Activated CD8-positive, alpha-beta memory T cell treated with anti-CD3 and anti-CD28 coated beads for 1 hour (primary cell): ENCODE data around the gene TMEM52B.
"Not testable (repeated sequence)": the region's sequence is repeated elsewhere in the genome, so short reads cannot be mapped to it uniquely, and the experiment has no call there.

Source experiments
- DNase-seq, 2 donors: peaks; one replicate each; pipeline ENCODE4 v3.0.0-alpha.2; 2020; ENCODE audit warnings: low read depth in 1 of 2; ENCODE audit errors: extremely low read depth in 1 of 2

Gene TMEM52B

DNA sequence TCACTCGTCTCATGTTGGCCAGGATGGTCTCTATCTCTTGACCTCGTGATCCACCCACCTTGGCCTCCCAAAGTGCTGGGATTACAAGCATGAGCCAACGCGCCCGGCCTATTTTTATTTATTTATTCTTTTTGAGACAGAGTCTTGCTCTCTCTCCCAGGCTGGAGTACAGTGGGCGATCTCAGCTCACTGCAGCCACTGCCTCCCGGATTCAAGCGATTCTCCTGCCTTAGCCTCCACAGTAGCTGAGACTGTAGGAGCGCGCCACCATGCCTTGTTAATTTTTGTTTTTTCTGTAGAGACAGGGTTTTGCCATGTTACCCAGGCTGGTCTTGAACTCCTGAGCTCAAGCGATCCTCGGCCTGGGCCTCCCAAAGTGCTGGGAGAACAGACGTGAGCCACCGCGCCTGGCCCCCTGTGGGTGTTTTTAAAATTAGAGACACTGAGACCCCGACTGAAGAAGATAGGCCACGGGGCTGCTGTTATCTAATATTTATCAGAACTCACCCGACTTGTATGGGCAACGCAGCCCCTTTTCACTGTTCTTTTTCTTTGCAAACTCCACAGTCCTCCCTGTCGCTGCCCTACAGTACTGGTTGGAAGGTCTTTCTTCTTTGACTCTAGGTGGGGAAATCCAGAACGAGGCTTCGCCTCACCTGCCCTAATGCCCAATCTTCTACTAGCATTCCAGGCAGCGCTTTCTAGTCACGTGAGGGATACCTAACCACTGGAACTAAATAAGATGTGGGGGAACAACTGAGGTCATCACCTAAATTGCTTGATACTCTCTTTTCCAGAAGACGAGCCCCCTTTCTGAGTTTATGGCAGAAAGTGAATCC lies 32.5 kb downstream of the TMEM52B start:
- no peak for DNase-seq

DNA sequence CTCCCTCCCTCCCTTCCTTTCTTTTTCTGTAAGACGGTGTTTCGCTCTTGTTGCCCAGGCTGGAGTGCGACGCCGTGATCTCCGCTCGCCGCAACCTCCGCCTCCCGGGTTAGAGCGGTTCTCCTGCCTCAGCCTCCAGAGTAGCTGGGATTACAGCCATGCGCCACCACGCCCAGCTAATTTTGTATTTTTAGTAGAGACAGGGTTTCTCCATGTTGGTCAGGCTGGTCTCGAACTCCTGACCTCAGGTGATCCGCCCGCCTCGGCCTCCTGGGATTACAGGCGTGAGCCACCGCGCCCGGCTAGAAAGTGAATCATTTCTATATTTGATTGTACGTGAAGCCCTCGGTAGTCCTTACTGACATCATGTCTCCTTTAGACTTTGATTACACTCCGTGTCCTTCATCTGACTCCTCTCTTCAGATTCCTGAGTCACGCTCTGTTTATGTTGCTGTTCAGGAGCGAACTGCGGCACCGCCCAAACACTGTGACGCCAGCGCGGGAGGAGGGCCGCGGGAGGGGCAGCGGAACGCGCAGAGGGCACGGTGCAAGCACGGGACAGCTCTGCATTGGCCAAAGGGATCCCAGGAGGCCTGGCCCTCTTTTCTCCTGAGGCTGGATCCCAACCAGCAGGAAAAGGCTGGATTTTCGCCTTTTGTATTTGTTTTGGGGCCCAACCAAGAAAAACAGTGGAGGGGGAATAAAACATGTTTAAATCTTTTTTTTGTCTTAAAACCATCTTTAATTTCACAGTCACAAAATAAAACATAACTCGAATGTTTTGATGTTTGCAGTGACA lies 33.3 kb downstream of the TMEM52B start:
- DNase-seq: peak; percentile 75 to 81

DNA sequence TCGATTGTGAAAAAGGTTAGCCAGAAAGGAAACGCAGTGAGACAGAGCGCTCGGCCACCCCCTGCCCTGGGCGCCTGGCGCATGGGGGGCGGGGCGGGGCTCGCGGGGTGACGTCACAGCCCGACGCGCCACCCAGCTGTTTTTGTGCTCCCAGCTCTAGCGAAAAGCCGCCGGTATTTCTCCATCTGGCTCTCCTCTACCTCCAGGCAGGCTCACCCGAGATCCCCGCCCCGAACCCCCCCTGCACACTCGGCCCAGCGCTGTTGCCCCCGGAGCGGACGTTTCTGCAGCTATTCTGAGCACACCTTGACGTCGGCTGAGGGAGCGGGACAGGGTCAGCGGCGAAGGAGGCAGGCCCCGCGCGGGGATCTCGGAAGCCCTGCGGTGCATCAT lies 33.9 kb downstream of the TMEM52B start, which contains the start of gene GABARAPL1:
TSS of gene GABARAPL1 (plus strand) at position 139 of the 393 bp plus-strand sequence. CDS start at position 392, 253 bp downstream.
- DNase-seq: peak; percentile 69 to 71

GRCh38 chr12:10213168-10214135 lies 34.6 kb downstream of the TMEM52B start:
- peak; percentile 66 to 73 for DNase-seq

GRCh38 chr12:10214136-10214894 lies 35.5 kb downstream of the TMEM52B start:
- DNase-seq: no peak

GRCh38 chr12:10214895-10215267 lies 36.0 kb downstream of the TMEM52B start:
- no peak for DNase-seq

DNA sequence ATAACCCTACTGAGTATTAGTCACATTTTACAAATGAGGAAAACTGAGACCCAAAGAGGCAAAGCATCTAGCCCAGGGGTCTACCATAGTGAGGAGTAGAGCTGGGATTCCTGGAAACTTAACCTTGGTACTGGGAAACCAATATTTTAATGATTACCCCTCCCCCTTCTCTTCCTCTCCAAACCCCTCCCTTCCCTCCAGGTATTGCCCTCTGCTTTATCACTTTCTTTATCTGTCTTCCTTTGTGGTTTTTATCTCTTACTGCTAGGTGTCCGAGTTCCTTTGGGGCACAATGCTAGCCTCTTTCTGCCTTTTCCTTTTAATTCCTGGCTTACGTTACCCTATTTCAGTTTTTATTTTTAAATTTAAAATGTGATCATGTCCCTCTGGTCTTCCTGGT lies 36.6 kb downstream of the TMEM52B start:
- no peak for DNase-seq

DNA sequence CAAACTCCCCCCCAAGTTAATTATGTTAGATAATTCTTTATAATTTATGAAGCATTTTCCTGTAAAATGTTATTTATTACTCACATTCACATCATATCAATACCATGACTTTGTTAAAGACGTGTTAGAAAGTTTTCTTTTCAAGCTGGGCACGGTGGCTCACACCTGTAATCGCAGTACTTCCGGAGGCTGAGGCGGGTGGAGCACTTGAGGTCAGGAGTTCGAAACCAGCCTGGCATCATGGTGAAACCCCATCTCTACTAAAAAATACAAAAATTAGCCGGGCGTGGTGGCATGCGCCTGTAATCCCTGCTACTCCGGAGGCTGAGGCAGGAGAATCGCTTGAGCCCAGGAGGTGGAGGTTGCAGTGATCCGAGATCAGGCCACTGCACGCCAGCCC lies 37.1 kb downstream of the TMEM52B start:
- DNase-seq: not testable (repeated sequence)

- DNase-seq: no peak
These were observed 39.2 kb downstream of the TMEM52B start for GRCh38 chr12:10218021-10218420.

DNA sequence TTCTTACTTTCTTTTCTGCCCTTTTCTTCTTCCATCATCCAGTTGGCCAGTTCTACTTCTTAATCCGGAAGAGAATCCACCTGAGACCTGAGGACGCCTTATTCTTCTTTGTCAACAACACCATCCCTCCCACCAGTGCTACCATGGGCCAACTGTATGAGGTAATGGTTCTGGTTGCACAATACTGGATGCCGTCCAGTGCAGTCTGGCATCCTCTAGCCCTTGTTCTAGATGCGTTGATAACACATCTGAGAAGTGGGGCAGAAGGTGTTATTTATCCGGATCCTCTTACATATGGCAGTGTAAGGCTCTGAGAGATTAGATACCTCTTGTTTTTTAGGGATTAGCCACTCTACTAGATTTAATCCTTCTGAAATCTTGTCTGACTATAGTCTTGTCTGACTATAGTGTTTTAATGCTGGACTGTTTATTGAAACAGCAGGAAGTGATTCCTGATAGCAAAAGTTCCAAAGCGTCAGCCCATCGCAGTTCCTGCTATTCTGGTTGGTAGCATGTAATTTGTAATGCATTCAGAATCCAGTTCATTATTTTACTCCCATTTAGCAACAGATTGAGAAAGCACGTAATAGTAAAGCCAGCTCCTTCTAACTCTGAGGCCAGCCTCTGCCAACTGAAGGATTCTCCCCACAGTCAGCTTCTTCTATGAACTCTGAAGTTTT lies 41.7 kb downstream of the TMEM52B start:
- DNase-seq: no peak

DNA sequence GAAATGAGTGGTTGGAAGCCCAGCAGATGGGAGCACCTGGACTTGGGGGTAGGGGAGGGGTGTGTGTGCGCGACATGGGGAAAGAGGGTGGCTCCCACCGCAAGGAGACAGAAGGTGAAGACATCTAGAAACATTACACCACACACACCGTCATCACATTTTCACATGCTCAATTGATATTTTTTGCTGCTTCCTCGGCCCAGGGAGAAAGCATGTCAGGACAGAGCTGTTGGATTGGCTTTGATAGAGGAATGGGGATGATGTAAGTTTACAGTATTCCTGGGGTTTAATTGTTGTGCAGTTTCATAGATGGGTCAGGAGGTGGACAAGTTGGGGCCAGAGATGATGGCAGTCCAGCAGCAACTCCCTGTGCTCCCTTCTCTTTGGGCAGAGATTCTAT lies 43.0 kb downstream of the TMEM52B start:
- DNase-seq: no peak

DNA sequence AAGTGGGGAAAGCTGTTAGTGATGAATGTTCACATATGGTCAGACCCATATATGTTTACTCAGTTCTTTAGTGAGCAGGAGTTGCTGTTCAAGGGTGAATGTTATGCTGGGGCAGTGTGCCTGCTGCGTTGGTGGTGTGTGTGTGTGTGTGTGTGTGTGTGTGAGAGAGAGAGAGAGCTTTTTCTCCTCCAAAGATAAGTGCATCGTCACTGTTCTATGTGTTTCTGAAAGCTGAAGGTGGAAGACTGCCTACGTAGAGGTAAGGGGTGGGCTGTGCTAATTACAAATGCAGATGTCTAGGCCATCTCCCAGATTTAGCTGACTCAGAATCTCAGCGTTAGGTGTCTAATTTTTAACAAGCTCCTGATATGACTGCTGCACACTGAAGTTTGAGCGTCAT lies 44.4 kb downstream of the TMEM52B start:
- no peak for DNase-seq

GRCh38 chr12:10225426-10225825 lies 46.6 kb downstream of the TMEM52B start:
- not testable (repeated sequence) for DNase-seq

- no peak for DNase-seq
These were observed 47.3 kb downstream of the TMEM52B start for GRCh38 chr12:10226086-10226485.

DNA sequence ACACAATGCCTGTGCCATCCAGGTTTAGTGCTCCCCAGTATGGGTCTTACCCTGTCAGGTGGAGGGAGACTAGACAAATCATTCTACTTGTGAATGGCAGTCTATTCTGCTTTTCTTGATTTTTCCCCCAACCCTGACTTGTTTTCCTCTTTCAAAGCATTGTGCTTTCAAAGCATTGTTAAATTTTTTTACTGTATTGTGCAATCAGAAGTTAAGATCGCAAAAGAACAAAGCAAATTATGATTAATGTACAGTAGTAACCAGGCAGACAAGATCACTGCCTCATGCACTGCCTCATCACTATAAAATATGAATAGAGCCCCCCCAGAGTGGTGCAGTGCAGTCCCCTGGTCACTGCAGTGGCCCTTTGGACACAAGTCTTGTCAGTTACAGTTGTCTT lies 47.9 kb downstream of the TMEM52B start:
- DNase-seq: no peak

DNA sequence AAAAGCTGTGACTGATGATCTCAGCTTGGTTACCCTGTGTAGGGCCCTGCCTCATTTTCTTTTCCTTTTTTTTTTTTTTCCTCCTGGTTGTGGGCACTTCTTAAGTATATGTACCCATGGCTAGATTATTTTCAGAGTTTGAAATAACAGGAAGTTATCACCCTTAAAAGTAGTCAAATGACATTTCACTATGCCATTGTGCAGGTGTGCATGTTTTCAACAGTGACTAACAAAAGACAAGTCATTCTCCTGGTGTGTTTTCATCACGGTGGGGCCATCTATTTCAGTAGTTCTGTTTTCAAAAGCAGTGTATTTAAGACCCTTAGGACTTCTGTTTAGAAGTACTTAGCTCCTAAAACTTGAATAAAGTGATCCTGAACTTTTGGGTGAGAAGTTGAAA lies 48.8 kb downstream of the TMEM52B start:
- DNase-seq: no peak

- no peak for DNase-seq
These were observed 55.7 kb downstream of the TMEM52B start for GRCh38 chr12:10234562-10234961.

DNA sequence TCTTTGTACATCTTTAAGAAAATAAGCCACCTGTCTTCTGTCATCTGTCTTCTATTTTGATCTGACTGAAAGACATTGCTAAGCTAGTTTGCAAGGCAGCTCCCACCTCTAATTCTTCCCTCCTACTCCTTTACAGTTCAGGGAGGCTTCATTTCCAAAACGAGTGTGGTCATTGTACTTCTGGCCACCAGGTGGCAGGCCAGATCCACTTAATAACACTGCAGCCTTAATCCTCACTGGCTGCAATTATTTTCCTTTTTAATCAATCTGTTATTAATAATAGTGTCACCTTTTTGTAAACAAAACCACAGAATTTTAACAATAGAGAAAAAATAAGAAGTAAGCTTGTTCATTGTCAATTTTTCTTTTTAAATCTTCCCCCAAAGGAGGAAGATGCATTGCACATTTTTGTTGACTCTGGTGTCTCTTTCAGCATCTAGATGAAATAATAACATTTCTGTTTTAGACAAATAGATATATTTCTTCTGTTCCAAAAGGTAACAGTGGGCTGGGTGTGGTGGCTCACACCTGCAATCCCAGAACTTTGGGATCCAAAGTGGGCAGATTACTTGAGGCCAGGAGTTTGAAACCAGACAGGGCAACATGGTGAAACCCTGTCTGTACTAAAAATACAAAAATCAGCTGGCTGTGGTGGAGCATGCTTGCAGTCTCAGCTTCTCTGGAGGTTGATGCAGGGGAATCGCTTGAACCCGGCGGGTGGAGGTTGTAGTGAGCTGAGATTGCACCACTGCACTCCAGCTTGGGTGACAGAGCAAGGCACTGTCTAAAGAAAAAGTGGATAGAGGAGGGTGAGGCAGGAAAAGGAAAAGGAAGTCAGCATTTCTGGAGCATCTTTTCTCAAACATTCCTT lies 57.2 kb downstream of the TMEM52B start:
- peak in 1 of 2 donors; percentile 37 for DNase-seq

DNA sequence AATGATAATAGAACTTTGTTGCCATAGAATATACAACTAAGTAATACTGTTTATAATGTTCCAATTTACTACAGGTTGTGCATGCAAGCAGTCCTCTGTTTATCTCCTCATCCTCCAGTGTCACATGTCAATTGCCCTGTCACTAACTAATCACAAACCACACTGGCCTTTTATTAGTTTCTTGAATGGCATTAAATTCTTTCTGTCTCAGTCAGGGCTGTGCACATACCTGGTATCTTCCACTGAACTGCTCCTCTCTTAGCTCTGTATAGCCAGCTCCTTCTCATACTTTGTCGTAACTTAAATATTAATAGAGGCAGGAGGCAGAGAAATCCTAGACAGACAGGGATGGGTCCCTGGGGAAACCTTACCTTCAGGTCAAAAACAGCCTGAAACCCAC lies 57.9 kb downstream of the TMEM52B start:
- DNase-seq: no peak
